Hypothalamus (tissue), 51 donors: ENCODE measurements around the gene ARNT2.

Experiments
- DNase-seq, 51 donors: peaks; one replicate each; lab custom pipeline; 2025; lab: John Stamatoyannopoulos, UW

Gene ARNT2

DNA sequence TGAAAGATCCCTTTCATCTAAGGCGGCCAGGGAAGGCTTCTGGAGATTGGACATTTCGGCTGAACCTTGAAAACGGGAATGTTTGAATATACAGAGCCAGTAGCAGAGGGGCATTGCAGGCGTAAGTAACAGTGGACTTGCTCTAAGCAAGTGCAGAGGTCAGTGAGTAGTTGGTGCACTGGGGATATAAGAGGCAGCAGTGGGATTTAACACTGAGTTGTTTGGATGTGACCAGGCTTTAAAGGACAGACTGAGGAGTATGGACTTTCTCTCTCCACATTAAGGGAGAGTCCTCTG, 1.3 kb downstream of the ARNT2 start:
- peak in 1 of 51 donors; percentile 24 for DNase-seq

DNA sequence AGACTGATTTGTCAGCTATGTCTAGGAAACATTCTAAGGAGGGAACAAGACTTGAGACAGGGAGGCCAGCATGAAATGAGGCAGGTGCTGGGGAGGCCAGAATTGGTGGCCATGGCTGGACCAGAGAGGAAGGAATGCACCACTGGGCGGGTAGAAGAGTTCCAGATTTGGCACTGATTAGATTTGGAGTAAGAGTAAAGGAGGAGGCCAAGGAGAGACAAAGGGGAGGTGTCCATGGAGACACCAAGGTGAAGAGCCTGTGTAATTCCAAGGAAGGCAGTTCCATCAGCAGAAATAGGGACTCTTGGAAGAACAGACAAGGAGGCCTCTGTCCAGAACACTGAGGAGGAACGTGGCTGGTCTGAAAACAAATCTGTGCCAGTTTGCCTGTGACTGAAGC, 1.8 kb downstream of the ARNT2 start:
- peak in 2 of 51 donors; percentile 14 to 28 for DNase-seq

DNA sequence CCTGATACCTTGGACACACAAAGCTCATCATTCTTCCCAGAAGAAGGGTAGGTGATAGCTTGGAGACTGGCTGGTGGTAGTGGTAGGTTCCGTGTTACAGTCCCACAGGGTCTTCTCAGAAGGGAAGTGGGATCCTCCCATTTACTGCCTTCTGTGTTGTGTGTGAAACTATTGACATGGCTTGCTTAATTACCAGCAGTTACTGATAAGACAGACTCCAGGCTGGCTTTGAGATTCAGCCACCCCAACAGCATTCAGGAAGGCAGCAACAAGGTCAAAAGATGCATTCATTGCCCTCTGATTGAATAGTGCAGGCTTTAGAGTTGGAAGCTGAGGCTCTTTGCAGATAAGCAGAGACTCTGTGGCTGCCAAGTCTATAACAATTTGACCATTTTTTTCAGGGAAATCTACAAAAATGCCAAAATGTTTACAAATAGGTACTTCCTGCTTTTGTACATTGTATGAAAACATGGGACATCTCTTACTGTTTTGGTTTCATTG, 7.7 kb downstream of the ARNT2 start:
- DNase-seq = no peak

DNA sequence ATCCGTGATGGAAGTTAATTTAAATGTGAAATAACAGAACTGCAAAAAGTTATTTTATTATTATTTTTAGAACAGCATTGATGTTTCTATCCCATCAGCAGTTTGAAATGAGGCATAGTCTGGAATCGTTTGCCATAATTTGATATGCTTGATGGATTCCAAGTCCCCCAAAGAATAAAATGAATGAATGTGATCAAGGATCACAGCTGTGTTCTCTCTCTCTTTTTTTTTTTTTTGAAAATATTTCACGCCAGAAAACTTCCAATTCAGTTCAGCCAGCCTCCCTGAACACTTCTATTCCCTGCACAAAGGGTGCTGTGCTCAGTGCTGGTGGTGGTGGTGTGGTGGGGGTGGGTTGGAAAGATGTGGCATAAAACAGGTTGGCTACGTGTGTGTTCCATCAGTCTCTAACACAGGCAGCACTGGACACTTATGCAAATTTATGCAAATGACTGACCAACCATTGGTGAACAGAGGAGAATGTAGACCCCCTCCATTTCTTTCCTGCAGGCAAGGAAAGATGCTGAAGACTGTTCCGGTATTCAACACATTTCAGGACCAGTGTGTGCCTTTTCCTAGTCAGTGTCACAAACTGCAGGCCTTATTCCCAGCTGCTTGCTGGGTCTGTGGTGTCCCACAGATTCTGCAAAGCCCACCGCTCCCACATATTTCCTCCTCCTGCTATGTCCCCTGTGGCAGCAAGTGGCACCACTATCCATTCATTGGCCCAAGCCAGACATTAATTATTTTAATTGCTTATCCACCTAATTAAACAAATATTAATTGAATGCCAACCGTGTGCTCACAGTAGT, 10.6 kb downstream of the ARNT2 start:
- peak in 1 of 51 donors; percentile 46 for DNase-seq

DNA sequence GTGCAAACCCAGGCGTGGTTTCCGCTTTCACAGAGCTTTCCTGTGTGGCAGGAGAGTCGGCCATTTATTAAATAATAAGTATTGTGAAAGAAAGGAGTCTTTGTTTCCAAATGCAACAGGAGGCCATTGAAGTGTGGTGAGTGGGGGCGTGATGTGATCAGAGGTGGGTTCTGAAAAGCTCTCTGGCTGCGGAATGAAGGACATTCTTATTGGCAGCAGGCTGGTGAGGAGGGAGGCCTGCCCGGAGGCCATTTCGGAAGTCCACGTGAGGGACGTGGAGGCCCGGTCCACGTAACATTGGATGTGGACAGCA, 11.1 kb downstream of the ARNT2 start:
- DNase-seq = peak in 7 of 51 donors; percentile 22 to 63 (median 34)

DNA sequence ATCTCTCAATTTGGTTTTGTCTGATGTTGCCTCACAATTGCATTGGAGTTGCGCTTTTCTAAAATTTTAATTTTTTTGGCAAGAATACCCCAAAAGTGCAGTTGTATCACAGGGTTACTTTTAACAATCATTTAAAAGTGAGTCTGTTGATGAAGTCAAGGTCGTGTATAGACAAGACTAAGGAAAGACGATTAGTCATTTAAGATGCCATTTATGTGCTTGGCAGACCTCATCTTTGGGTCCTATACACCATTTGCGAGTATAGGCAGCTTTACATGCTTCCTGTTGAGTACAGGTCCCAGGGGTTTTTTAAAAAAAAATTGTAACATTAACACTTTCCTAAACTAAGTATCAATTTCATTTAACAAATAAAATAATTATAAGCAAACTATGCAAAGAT, 12.5 kb downstream of the ARNT2 start:
- DNase-seq = no peak

DNA sequence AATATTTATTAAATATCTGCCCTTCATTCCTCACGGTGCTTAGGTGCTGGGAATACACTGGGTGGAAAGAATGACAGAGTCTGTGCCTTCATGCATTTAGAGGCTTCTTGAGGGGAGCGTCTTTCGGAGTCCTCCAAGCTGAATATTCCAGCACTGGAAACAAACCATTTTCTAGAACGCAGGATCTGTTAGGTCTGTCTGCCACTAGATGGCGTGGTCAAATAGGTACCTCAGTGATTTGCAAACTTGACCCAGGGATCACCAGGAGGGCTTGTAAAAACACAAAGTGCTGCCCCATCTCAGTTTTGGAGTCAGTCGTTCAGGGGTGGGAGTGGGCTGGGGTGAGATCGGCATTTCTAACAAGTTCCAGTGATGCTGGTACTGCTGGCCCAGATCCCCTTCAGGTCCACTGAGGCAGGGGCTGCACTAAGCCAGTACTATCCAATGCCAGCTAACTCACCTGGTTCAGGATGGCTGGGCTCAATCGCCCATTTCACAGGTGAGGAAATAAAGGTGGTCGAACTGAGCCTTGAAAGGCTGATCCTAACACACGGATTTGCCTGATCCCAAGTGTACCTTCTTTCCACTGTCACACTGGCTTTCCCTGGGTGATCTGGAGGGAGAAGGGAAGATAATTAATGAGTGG, 14.8 kb downstream of the ARNT2 start:
- DNase-seq = peak in 7 of 51 donors; percentile 7 to 40 (median 19)

DNA sequence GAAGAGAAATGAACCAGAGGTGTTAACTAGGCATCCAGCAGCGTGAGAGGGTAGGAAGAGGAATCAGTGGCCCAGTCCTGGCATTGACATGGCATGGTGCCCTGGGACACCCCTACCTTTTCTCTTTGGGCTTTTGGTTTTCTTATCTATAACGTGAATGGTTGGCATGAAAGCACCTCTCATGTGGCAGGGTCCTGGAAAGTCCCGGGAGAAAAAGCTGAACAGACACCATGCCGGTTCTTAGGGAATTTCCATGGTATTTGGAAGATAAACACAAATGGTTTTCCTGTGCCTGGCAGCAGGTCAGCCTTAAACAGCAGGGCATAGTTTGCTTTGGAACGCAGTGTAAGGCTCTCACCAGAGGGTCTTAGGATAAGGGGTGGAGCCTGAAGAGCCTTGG, 15.4 kb downstream of the ARNT2 start:
- DNase-seq = no peak

DNA sequence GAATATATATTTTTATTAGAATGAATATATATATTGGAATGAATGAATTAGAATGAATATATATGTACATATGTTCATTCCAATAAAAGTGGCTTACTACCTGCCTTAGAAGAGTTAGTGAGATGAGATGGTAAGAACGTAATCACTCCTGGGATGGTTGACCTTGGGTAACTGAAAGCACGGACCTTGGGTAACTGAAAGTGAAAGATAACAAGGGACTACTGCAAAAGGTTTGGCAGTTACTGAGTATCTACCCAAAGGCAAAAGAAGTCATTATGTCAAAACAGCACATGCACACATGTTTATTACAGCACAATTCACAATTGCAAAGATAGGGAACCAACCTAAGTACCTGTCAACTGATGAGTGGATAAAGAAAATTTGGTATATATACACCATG, 16.5 kb downstream of the ARNT2 start:
- no peak for DNase-seq

DNA sequence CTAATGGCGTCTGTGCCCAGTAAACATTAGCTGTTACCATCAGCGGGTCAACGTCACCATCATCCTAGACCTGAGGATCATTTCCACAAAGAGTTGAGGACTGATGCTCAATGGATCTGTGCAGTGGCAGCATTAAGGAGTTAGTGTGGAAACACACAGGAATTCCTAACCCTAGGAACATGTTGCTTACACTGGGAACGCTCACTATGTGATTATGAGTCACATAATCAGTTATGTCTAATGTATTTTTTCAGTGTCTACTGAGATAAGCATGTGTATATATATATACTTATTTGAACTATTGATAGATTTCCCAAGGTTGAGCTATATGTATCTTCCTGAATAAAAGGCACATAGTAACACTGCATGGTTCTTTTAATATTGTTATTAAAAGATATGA, 19.0 kb downstream of the ARNT2 start:
- no peak for DNase-seq

DNA sequence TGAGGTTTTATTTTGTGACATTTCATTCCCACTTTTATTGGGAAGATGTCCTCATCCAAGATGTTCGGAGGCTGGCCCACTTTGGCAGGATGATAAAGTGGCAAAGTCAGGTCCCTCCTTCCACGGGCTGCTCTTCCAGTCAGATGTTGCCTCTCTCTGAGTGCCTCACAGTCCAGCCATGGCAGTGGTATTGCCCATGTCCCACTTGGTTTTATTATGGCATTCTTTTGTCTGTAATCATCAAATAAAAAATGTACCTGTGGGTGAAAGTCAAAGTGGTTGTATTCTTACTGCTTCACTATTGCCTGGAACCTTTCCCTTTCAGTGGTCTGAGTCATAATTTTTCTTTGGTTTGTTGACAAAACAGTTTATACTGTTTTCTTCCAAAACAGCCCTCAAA, 20.2 kb downstream of the ARNT2 start:
- no peak for DNase-seq

DNA sequence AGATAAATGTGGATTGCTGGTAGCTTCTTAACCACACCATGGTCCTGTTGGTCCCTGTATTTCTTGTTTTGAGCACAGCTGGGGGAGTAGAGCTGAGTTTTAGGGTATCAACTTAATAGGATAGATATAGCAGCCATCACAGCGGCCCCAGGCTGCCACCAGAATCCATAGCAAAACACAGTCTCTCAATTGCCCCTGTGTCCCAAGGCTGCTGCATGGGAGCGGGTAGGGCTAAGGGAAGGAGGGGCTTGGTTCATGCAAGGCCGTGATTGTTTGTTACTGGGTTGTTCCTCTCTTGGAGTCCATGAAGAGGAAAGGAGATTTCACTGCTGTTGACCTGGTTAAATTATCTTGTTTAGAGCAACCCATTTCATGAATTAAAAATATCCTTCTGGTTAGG, 22.1 kb downstream of the ARNT2 start:
- DNase-seq = peak in 32 of 51 donors; percentile 11 to 74 (median 31)

DNA sequence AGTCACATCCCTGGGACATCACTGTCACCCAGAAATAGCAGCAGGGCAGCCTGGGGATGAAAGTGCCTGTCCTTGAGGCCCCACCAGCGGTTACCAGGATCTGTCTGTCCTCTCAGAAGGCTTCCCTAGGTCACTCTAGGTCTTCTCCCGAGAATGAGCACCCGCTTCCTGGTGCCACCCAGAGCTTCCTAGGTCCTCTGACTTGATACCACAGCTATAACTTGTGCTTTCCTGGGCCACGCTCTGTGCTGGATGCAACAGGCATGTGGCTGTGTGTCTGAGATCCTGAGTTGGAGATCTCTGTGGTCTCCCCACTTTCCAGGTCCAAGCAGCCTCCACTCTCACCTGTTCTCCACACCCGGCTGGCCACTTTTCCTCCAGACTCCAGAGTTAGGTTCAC, 25.8 kb downstream of the ARNT2 start:
- DNase-seq = no peak

DNA sequence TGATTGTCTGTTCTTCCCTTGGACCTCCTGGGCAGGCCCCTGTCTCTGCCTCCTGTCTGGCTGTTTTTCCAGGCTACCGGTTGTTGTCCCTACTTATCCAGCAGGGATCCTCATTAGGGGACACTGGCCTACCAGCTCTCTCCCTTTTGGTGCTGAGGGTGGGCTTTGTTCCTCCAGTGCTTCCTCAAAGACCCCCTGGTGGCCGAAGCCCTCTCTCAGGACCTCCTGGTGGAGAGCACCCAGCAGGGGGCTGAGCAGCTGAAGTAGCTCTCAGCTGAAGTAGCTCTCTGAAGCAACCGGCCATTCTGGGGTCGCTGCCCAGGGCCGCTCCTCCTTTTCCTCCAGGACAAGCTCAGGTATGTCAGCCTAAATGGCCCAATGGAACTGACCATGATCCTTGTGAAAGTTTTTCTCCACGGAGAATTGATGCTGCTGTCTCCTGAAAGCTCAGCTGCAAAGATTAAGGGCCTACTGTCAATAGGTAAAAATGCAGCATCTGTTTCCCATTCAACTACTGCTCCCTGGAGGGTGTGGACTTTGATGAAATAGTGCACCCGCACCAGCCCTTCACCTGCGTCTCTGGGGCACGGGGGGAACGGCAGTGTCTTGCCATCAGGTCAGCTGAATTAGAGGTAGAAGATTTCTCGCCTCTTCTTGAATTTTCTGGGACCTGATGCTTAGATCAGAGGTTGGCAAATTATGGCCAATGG, 27.6 kb downstream of the ARNT2 start:
- no peak for DNase-seq

DNA sequence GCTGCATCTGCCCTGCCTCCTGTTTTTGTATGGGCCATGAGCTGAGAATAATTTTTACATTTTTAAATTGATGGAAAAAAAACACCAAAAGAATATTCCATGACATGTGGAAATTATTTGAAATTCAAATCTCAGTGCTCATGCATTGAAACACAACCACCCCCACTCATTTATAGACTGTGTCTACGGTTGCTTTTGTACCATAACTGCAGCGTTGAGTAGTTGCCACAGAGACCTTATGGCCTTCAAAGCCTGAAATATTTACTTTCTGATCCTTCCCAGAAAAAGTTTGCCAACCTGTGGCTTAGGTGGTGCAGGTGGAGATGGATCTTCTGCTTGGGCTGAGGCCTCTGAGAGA, 28.1 kb downstream of the ARNT2 start:
- DNase-seq = no peak

DNA sequence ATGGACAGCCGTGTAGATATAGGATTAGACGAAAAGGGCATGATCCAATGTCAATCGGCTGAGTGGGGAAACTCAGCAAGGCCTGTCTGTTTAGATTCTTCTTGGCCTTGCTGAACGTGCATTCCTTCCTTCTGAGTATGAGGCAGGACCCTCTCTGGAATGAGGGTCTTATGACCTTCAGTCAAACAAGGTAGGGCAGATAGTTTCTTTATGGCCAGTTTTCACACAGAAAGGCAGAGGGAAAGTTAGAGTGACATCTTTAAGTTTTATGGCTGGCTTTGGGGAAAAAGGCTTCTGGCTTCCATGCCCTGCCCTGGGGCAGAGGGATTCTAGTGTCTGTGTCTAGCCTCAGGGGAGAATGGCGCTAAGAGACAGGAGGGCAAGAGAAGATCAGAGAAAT, 29.7 kb downstream of the ARNT2 start:
- DNase-seq = no peak

DNA sequence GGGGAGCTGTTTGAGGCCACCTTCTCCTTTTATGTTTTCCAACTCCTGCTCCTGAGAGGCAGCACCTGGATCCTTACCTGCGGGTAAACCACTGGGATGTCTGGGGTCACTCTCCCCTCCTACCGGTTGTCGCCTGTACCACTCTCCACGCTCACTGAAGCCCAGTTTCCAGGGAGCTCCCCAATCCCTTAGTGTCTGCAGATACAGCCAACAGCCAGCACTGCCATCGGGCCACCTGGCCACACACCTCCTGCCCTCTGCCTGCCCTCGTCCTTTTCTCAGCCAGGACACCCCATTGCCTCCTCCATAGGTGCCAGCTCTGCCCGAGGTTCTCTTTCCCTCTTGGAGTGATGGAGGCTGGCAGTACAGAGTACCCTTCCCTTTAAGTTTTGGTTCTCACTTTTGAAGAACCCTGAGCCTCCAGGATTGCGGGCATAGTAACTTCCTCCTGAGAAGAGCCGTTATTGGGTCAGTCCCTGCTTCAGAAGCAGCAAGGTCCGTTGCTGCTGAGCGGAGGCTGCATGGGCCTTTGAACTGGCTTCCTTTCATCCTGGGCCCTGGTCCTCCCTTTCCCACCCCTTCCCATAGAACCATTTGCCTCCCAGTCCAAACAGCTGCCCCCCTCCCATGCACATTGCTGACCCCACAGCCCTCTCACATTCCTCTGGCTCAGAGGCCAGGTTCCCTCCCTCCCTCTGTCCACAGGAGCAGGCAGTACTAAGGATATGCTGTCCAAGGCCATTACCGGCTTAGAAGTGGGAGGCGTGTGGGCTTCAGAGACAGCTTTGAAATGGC, 30.9 kb downstream of the ARNT2 start:
- no peak for DNase-seq

DNA sequence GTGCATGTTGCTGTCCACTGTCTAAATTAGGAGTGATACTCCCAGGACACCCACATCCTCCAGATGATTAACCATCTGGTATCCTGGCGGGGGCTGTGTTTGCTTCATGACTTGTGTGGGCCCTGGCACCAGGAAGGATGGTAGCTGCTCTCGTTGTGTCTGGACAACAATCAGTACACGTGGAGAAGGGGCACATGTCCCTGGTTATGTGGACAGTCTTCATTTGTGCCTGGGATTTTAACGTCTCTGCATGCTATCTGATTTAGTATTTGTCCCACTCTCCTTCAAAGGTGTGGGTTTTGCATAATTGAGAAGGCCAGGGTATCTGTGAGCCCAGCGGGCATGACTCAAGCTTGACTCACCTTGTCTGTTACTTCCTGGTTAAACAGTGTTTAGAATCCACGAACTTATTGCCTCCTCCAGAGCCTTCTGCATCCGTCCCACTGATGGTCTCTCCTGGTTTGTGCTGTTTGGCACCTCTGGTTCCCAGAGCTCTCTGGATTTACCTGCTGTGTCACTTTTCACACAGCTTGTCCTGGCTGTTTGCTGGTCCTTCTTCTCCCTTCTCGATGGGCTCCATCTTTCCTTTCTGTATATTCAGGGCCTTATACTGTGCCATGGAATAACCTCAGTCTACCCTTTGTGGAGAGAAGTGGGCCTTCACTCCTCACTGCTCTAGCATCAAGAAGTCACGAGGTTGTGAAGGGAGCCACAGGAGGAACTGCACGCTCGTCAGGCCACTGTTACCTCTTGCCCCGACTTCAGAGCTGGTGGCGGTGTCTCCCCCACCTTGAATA, 32.5 kb downstream of the ARNT2 start:
- peak in 2 of 51 donors; percentile 44 to 76 for DNase-seq

DNA sequence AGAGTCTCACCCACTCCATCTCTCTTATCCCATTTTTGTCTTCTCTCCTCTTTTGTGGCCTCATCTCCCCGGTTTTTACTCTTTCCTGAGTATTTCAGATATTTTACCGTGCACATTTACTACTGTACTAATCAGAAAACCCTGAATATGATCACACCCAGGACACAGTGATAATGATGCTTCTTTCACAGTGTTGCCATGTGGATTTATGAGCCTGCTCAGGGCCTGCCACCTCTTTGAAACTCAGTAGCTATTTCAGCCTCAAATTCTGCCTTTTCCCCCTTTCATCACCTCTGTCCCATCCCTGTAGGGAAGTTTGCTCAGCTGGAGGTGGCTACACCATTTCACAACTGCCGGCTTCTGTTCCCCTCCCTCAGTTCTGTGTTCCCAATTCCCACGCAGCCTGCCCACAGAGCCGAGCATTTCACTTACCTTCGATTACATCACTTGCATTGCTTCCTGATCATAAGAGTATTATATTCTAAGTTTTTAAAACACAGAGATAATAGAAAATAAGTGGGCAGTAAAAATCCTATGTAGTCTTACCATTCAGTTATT, 33.2 kb downstream of the ARNT2 start:
- DNase-seq = peak in 3 of 51 donors; percentile 17 to 39 (median 36)

DNA sequence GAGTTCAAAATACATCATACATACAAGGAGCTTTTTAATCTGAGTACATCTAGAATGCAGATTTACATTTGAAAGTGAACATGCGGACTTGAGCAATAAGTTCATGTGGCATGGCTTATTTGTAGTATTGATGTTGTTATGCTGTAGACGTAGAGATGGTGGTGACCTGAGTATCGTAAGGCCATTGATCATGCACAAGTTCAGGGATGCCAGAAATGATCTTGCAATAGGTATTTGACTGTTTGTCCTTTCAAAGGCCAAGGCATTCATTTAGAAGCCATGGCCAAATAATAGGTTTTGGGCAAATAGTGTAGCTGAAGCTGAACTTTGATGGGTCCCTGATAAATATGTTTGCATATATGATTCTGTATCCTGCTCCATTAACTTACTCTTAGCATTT, 35.0 kb downstream of the ARNT2 start:
- DNase-seq = no peak
